Gastroesophageal sphincter (tissue), 4 donors: Measurements from ENCODE around the gene OMA1. TPM values are rescaled to one million over a fixed set of nuclear protein-coding genes. Genes with fewer than 3 reads are reported as not detected.

Source experiments
- ATAC-seq: fragments of 150-250 bp; one replicate; pipeline ENCODE4 v1.9.1; 2016; ENCODE audit warnings: mild to moderate bottlenecking, moderate library complexity
- H3K27ac ChIP-seq, 4 donors: fragments of 200-600 bp; sonication (generic) in 3 of 4; 1 replicate in 3 of 4; 2 replicates in 1 of 4; pipeline ENCODE4 v1.5.1; 2016 to 2019
- H3K27me3 ChIP-seq: fragments of 200-600 bp; sonication (generic); one replicate; pipeline ENCODE4 v1.5.1; 2019
- H3K36me3 ChIP-seq, 2 donors: fragments of 200-600 bp; sonication (generic); one replicate each; pipeline ENCODE4 v1.5.1; 2019; ENCODE audit warnings: control low read depth in 1 of 2
- H3K4me1 ChIP-seq, 3 donors: fragments of 200-600 bp; sonication (generic); 1 replicate in 2 of 3; 2 replicates in 1 of 3; pipeline ENCODE4 v1.5.1; 2016 to 2019; ENCODE audit warnings: control low read depth in 2 of 3
- H3K4me3 ChIP-seq, 2 donors: fragments of 200-600 bp; sonication (generic); one replicate each; pipeline ENCODE4 v1.5.1; 2019; ENCODE audit warnings: mild to moderate bottlenecking in 1 of 2, moderate library complexity in 1 of 2
- H3K9me3 ChIP-seq, 3 donors: fragments of 200-600 bp; sonication (generic); one replicate each; pipeline ENCODE4 v1.5.1; 2017 to 2019; ENCODE audit warnings: control low read depth in 2 of 3
- EP300 ChIP-seq: sonication (generic); formaldehyde crosslinking; IDR thresholded peaks from one replicate; pipeline ENCODE4 v1.6.1; 2017; ENCODE audit warnings: antibody characterized with exemption, mild to moderate bottlenecking
- POLR2A ChIP-seq, 2 donors: fragments of 450-650 bp; IDR thresholded peaks; one replicate each; pipeline ENCODE4 v1.6.1; 2017; ENCODE audit warnings: antibody characterized with exemption in 2 of 2, mild to moderate bottlenecking in 2 of 2, moderate library complexity in 1 of 2
- POLR2AphosphoS5 ChIP-seq: sonication (generic); formaldehyde crosslinking; IDR thresholded peaks from one replicate; pipeline ENCODE4 v1.6.1; 2017; ENCODE audit warnings: antibody characterized with exemption
- WGBS, 2 donors: methylation state at CpG; one replicate each; pipeline ENCODE4 v1.1.5; 2018; ENCODE audit warnings: low coverage in 1 of 2; 5-methylcytosine and 5-hydroxymethylcytosine counted together
- total RNA-seq, 4 donors: library from RNA; depleted of rRNA; stranded (reverse); fragments of >200 nt; gene quantifications; one replicate each; pipeline ENCODE4 v1.1.0, GENCODE V29; 2016
- TF ChIP-seq, protein P1 (sequence below), 4 experiments: fragments of 200-600 bp in 2 of 4; fragments of 450-650 bp in 2 of 4; sonication (generic) in 1 of 4; IDR thresholded peaks; one replicate each; pipeline ENCODE4 v1.5.1; 2017 to 2019; ENCODE audit warnings: antibody characterized with exemption in 4 of 4, mild to moderate bottlenecking in 2 of 4, moderate library complexity in 2 of 4

Gene OMA1
- total RNA-seq: 10 to 100 TPM; 29.1 to 54.2 (median 36.6) TPM

DNA sequence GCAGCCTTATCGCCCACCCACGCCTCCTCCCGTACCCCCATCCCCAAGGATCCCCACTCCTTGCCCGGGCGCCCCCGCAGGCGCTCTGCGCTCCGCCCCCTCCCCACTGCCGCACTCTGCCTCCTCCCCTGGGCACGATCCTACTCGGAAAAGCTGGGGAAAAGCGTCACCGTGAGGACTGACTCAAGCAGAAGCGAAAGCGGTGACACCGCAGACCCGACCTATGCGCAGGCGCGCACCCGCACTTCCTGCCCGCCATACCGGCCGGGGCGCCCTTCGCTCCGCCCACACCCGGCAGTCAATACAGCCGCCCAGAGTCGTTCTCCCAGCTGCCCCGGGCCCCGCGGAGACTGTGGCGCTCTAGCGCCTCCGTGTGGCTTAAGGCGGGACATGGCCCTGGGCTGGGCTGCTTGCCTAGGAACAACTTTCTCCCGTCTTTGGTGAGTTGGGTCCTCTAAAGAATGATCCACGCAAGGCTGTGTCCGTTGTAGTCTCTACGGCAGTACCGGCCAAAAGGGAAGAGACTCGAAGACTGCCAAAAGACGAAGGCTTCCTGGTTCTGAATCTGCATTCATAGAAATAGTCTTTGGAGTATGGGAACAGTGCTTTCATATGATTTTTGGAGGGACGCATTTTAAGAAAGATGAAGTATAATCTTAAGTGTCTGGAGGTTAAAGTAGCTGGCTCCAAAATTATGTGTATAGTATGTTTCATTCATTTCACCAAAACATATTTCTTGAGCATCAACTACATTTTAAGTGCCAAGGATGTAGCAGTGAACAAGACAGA is at the start of gene OMA1:
OMA1 (minus strand) TSS at position 207 of the 789 bp plus-strand sequence. CDS start 7,432 bp downstream, outside the sequence.
- Histone ChIP-seq H3K4me1 (peaks cover 0 to 26% (median 10%) of the 10 kb centered on the region in 3 donors), H3K27ac (peak within 1 kb of the TSS; percentile 99 to 100 (median 100)), H3K9me3 (no peaks in the 10 kb centered on the region), H3K36me3 (no peaks in the 10 kb centered on the region), H3K4me3 (peak within 1 kb of the TSS; percentile 87 to 88), H3K27me3 (no peaks in the 10 kb centered on the region)
- peak; percentile 98 for ATAC-seq
- peak; percentile 83 to 89 for TF ChIP-seq POLR2A (IDR thresholded peaks at IDR 0.05)
- TF ChIP-seq, protein P1, sequence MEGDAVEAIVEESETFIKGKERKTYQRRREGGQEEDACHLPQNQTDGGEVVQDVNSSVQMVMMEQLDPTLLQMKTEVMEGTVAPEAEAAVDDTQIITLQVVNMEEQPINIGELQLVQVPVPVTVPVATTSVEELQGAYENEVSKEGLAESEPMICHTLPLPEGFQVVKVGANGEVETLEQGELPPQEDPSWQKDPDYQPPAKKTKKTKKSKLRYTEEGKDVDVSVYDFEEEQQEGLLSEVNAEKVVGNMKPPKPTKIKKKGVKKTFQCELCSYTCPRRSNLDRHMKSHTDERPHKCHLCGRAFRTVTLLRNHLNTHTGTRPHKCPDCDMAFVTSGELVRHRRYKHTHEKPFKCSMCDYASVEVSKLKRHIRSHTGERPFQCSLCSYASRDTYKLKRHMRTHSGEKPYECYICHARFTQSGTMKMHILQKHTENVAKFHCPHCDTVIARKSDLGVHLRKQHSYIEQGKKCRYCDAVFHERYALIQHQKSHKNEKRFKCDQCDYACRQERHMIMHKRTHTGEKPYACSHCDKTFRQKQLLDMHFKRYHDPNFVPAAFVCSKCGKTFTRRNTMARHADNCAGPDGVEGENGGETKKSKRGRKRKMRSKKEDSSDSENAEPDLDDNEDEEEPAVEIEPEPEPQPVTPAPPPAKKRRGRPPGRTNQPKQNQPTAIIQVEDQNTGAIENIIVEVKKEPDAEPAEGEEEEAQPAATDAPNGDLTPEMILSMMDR (IDR thresholded peaks at IDR 0.05): peak; percentile 86 to 98 (median 96)
- no peak for TF ChIP-seq EP300
- TF ChIP-seq POLR2AphosphoS5: peak; percentile 99
- 5 to 14% methylated on average over 2 to 4 of the region's 46 CpGs for WGBS, 2 donors

- ATAC-seq: no peak
- 89% methylated on average over 1 of the region's 1 CpG; no CpG with 5 or more reads in 1 of the 2 donors for WGBS, 2 donors
- H3K27me3 ChIP-seq: no peaks in the 10 kb centered on the region
- H3K9me3 ChIP-seq: no peaks in the 10 kb centered on the region
- no peaks in the 10 kb centered on the region for H3K36me3 ChIP-seq
- TF ChIP-seq EP300 (no peak), POLR2AphosphoS5 (no peak), POLR2A (IDR thresholded peaks at IDR 0.05) (no peak)
- TF ChIP-seq, protein P1 (IDR thresholded peaks at IDR 0.05): no peak
- no peak overlapping the region for H3K27ac ChIP-seq
- peaks cover 5 to 17% (median 8%) of the 10 kb centered on the region in 3 donors for H3K4me1 ChIP-seq
- H3K4me3 ChIP-seq: no peak overlapping the region
Measured at GRCh38 chr1:58594546-58594945, 48.0 kb upstream of the OMA1 start.

DNA sequence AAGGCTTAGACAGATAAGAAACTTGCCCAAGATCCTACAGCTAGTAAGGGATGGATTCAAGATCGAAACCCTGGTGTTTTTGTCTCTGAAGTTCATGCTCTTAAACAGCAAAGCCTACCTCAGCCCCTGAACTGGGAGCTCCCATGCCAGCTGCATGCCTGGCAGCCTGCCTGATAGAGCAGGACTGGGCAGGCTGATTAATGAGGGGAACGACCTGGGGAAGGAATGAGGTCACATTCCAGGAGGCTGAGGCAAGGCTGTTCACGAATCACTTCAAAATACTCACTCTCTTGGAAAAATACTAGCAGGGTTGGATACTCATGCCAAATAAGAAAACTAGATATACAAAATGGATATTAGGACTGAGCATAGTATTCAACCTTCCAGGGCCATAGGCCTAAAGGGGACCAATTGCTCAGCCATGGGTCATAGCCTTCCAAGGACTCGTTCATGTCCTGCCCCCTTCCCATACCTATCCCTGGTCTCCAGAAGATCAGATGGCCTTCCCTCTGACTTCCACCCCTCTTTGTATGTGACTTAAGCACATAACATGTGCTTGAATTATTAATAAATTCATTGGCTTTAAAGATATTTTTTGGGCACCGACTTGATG is 46.1 kb upstream of the OMA1 start:
- no peaks in the 10 kb centered on the region for H3K9me3 ChIP-seq
- H3K4me1 ChIP-seq: peaks cover 5 to 17% (median 8%) of the 10 kb centered on the region in 3 donors
- no peaks in the 10 kb centered on the region for H3K27me3 ChIP-seq
- TF ChIP-seq, protein P1 (IDR thresholded peaks at IDR 0.05): no peak
- TF ChIP-seq POLR2AphosphoS5: peak; percentile 95
- ATAC-seq: peak; percentile 94
- peak overlapping the region; percentile 3 to 82 (median 72) for H3K27ac ChIP-seq
- no peaks in the 10 kb centered on the region for H3K36me3 ChIP-seq
- 45 to 64% methylated on average over 3 to 5 of the region's 5 CpGs for WGBS, 2 donors
- H3K4me3 ChIP-seq: no peak overlapping the region

DNA sequence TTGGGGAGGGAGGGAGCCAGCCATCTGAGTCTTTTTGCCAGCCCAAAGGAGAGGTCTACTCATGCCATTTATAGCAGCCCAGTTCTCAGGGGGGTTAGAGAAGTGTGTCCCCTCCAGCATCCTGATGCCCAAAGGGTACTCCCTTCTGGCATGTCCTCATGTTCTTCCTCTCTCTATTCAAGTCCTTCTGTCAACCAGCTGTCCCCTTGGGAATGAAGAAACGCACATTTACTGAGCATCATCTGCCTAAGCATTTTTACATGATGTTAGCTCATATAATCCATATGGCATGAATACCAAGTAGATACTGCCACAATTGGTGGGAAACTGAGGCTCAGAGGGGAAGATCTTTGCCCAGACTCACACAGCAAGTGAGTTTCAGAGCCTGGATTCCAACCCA is 45.3 kb upstream of the OMA1 start:
- ATAC-seq: no peak
- Histone ChIP-seq H3K9me3 (no peaks in the 10 kb centered on the region), H3K4me3 (no peak overlapping the region), H3K36me3 (no peaks in the 10 kb centered on the region), H3K27ac (peak overlapping the region; percentile 3 to 82 (median 72)), H3K27me3 (no peaks in the 10 kb centered on the region), H3K4me1 (peaks cover 5 to 17% (median 8%) of the 10 kb centered on the region in 3 donors)
- TF ChIP-seq POLR2A (IDR thresholded peaks at IDR 0.05) (no peak), POLR2AphosphoS5 (no peak), EP300 (no peak)
- TF ChIP-seq, protein P1 (IDR thresholded peaks at IDR 0.05): no peak
- 67 to 100% methylated on average over 1 of the region's 1 CpG for WGBS, 2 donors
